HEK293 (cell line): ENCODE results near the gene CCDC3.

Experiments used
- CTCF ChIA-PET: fragments of 350-600 bp; formaldehyde crosslinking; extraction: SDS; loops from one replicate; lab custom pipeline; 2021; ENCODE audit warnings: antibody characterized with exemption; lab: Yijun Ruan, JAX
- POLR2A ChIA-PET: fragments of 300-600 bp; formaldehyde crosslinking; extraction: SDS; loops from one replicate; lab custom pipeline; 2020; ENCODE audit warnings: antibody characterized with exemption, inconsistent platforms; lab: Yijun Ruan, JAX
- H3K27ac ChIP-seq: fragments of 200-500 bp; sonication (Bioruptor generic); 2 replicates; pipeline ENCODE4 v1.5.1; 2014; ENCODE audit warnings: low read depth, low read length, control low read depth, inconsistent platforms; ENCODE audit errors: extremely low read depth
- H3K36me3 ChIP-seq, 2 experiments: fragments of 200-500 bp in 1 of 2; sonication (Bioruptor generic) in 1 of 2; 1 replicate in 1 of 2; 2 replicates in 1 of 2; pipeline ENCODE4 v1.5.1; 2014 to 2017; ENCODE audit warnings: inconsistent platforms in 2 of 2, low read length in 2 of 2; ENCODE audit not compliant: control insufficient read depth in 2 of 2, insufficient read depth in 1 of 2
- H3K4me1 ChIP-seq: fragments of 200-500 bp; sonication (Bioruptor generic); 2 replicates; pipeline ENCODE4 v1.5.1; 2014; ENCODE audit warnings: mild to moderate bottlenecking, low read length, inconsistent platforms; ENCODE audit not compliant: control insufficient read depth, insufficient read depth
- H3K4me3 ChIP-seq: 2 replicates; pipeline ENCODE4 v1.5.1; 2011; ENCODE audit warnings: low read depth, mild to moderate bottlenecking, control low read depth, low read length, moderate library complexity
- H3K9me3 ChIP-seq: fragments of 200-500 bp; sonication (Bioruptor generic); 2 replicates; pipeline ENCODE4 v1.5.1; 2014; ENCODE audit warnings: low read depth, low read length, inconsistent platforms; ENCODE audit not compliant: control insufficient read depth, insufficient read depth
- GLI2 ChIP-seq: fragments of 450-650 bp; formaldehyde crosslinking; IDR thresholded peaks from 2 replicates; pipeline ENCODE4; 2017; ENCODE audit warnings: missing biosample characterization, missing genetic modification characterization, low read depth, borderline replicate concordance
- GLIS1 ChIP-seq: fragments of 450-650 bp; formaldehyde crosslinking; IDR thresholded peaks from 2 replicates; pipeline ENCODE4 v1.5.1; 2016; ENCODE audit warnings: missing biosample characterization, missing genetic modification characterization
- HOXD13 ChIP-seq: sonication (generic); formaldehyde crosslinking; IDR thresholded peaks from 2 replicates; pipeline ENCODE4 v1.8.0; 2022; ENCODE audit warnings: missing genetic modification reagents, borderline replicate concordance
- SCRT2 ChIP-seq: fragments of 450-650 bp; formaldehyde crosslinking; IDR thresholded peaks from 2 replicates; pipeline ENCODE4 v1.5.1; 2016; ENCODE audit warnings: missing biosample characterization, missing genetic modification characterization
- ZBTB1 ChIP-seq: fragments of 450-650 bp; formaldehyde crosslinking; IDR thresholded peaks from 2 replicates; pipeline ENCODE4 v1.5.1; 2016; ENCODE audit warnings: missing biosample characterization, missing genetic modification characterization
- ZFP69B ChIP-seq: fragments of 450-650 bp; formaldehyde crosslinking; IDR thresholded peaks from 2 replicates; pipeline ENCODE4 v1.5.1; 2016; ENCODE audit warnings: missing biosample characterization, missing genetic modification characterization
- ZIC2 ChIP-seq: fragments of 450-650 bp; formaldehyde crosslinking; IDR thresholded peaks from 2 replicates; pipeline ENCODE4 v1.5.1; 2016; ENCODE audit warnings: missing biosample characterization, missing genetic modification characterization
- ZNF184 ChIP-seq: fragments of 450-650 bp; IDR thresholded peaks from 2 replicates; pipeline ENCODE4 v1.5.1; 2018; ENCODE audit warnings: missing biosample characterization, mild to moderate bottlenecking, missing genetic modification characterization
- ZNF510 ChIP-seq: fragments of 450-650 bp; formaldehyde crosslinking; IDR thresholded peaks from 2 replicates; pipeline ENCODE4 v1.5.1; 2018; ENCODE audit warnings: mild to moderate bottlenecking, missing genetic modification characterization, missing biosample characterization; ENCODE audit not compliant: insufficient replicate concordance
- ZNF514 ChIP-seq: fragments of 450-650 bp; formaldehyde crosslinking; IDR thresholded peaks from 2 replicates; pipeline ENCODE4 v1.5.1; 2016; ENCODE audit warnings: missing biosample characterization, missing genetic modification characterization
- ZNF530 ChIP-seq: fragments of 450-650 bp; formaldehyde crosslinking; IDR thresholded peaks from 2 replicates; pipeline ENCODE4 v1.5.1; 2016; ENCODE audit warnings: low read depth, missing biosample characterization, missing genetic modification characterization
- ZNF561 ChIP-seq: fragments of 450-650 bp; IDR thresholded peaks from 2 replicates; pipeline ENCODE4 v1.5.1; 2018; ENCODE audit warnings: missing biosample characterization, missing genetic modification characterization, borderline replicate concordance
- ZNF624 ChIP-seq: fragments of 450-650 bp; formaldehyde crosslinking; IDR thresholded peaks from 2 replicates; pipeline ENCODE4 v1.5.1; 2017; ENCODE audit warnings: missing biosample characterization, missing genetic modification characterization
- ZNF654 ChIP-seq: fragments of 450-650 bp; formaldehyde crosslinking; IDR thresholded peaks from 2 replicates; pipeline ENCODE4 v1.5.1; 2016; ENCODE audit warnings: low read depth, missing biosample characterization, missing genetic modification characterization
- ZNF747 ChIP-seq: fragments of 450-650 bp; formaldehyde crosslinking; IDR thresholded peaks from 2 replicates; pipeline ENCODE4 v1.5.1; 2016; ENCODE audit warnings: missing biosample characterization, missing genetic modification characterization
- ZNF791 ChIP-seq: fragments of 450-650 bp; formaldehyde crosslinking; IDR thresholded peaks from 2 replicates; pipeline ENCODE4 v1.5.1; 2016; ENCODE audit warnings: missing biosample characterization, missing genetic modification characterization
- ZNF837 ChIP-seq: fragments of 450-650 bp; formaldehyde crosslinking; IDR thresholded peaks from 2 replicates; pipeline ENCODE4 v1.5.1; 2016; ENCODE audit warnings: missing biosample characterization, missing genetic modification characterization
- ZSCAN30 ChIP-seq: fragments of 450-650 bp; IDR thresholded peaks from 2 replicates; pipeline ENCODE4 v1.5.1; 2018; ENCODE audit warnings: missing biosample characterization, mild to moderate bottlenecking, missing genetic modification characterization, moderate library complexity
- TF ChIP-seq, protein P1 (sequence below): fragments of 450-650 bp; formaldehyde crosslinking; IDR thresholded peaks from 2 replicates; pipeline ENCODE4 v1.5.1; 2016; ENCODE audit warnings: missing biosample characterization, missing genetic modification characterization
- TF ChIP-seq, protein P2 (sequence below): fragments of 450-650 bp; IDR thresholded peaks from 2 replicates; pipeline ENCODE4 v1.5.1; 2018; ENCODE audit warnings: missing biosample characterization, mild to moderate bottlenecking, missing genetic modification characterization
- TF ChIP-seq, protein P3 (sequence below): fragments of 450-650 bp; formaldehyde crosslinking; IDR thresholded peaks from 2 replicates; pipeline ENCODE4 v1.5.1; 2016; ENCODE audit warnings: missing biosample characterization, missing genetic modification characterization
- TF ChIP-seq, protein P4 (sequence below): fragments of 450-650 bp; formaldehyde crosslinking; IDR thresholded peaks from 2 replicates; pipeline ENCODE4 v1.5.1; 2017; ENCODE audit warnings: missing biosample characterization, missing genetic modification characterization

The CCDC3 gene

DNA sequence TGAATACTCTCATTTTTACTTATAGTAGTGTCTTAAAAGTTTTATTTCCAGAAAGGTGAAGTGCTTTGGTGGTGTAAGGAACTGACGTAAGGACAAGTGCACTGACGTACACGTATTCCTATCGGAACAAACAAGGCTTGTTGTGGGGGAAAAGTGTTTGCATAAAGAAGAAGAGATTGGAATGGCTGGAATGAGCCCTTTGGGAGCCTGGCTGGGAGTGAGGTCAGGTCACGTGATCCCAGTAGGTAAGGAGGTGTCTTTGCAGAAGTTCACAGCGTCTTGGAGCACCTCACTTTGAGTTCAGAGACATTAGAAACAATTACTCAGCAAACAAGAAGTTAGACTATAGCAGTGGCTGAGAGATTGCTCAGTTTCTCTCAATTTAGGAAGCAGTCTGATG is 104.2 kb downstream of the CCDC3 start:
- CTCF ChIA-PET: interaction anchor here (0.7 to 0.9 kb wide), 2 partner anchors 176 to 177 kb away, joined by 3 read pairs; no protein-coding TSS in a partner anchor
- no peaks in the 10 kb centered on the region for H3K9me3 ChIP-seq
- H3K4me3 ChIP-seq: no peak overlapping the region
- no peak overlapping the region for H3K27ac ChIP-seq
- H3K4me1 ChIP-seq: no peaks in the 10 kb centered on the region
- TF ChIP-seq ZNF654 (tag by site-specific recombination) (no peak), SCRT2 (no peak), ZNF514 (tag by site-specific recombination) (no peak), ZNF791 (no peak), ZSCAN30 (tag by site-specific recombination) (no peak), ZNF510 (no peak)
- TF ChIP-seq, protein P1, sequence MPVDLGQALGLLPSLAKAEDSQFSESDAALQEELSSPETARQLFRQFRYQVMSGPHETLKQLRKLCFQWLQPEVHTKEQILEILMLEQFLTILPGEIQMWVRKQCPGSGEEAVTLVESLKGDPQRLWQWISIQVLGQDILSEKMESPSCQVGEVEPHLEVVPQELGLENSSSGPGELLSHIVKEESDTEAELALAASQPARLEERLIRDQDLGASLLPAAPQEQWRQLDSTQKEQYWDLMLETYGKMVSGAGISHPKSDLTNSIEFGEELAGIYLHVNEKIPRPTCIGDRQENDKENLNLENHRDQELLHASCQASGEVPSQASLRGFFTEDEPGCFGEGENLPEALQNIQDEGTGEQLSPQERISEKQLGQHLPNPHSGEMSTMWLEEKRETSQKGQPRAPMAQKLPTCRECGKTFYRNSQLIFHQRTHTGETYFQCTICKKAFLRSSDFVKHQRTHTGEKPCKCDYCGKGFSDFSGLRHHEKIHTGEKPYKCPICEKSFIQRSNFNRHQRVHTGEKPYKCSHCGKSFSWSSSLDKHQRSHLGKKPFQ: no peak
- TF ChIP-seq, protein P2, sequence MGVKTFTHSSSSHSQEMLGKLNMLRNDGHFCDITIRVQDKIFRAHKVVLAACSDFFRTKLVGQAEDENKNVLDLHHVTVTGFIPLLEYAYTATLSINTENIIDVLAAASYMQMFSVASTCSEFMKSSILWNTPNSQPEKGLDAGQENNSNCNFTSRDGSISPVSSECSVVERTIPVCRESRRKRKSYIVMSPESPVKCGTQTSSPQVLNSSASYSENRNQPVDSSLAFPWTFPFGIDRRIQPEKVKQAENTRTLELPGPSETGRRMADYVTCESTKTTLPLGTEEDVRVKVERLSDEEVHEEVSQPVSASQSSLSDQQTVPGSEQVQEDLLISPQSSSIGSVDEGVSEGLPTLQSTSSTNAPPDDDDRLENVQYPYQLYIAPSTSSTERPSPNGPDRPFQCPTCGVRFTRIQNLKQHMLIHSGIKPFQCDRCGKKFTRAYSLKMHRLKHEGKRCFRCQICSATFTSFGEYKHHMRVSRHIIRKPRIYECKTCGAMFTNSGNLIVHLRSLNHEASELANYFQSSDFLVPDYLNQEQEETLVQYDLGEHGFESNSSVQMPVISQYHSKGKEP (tag by site-specific recombination): no peak
- TF ChIP-seq, protein P3, sequence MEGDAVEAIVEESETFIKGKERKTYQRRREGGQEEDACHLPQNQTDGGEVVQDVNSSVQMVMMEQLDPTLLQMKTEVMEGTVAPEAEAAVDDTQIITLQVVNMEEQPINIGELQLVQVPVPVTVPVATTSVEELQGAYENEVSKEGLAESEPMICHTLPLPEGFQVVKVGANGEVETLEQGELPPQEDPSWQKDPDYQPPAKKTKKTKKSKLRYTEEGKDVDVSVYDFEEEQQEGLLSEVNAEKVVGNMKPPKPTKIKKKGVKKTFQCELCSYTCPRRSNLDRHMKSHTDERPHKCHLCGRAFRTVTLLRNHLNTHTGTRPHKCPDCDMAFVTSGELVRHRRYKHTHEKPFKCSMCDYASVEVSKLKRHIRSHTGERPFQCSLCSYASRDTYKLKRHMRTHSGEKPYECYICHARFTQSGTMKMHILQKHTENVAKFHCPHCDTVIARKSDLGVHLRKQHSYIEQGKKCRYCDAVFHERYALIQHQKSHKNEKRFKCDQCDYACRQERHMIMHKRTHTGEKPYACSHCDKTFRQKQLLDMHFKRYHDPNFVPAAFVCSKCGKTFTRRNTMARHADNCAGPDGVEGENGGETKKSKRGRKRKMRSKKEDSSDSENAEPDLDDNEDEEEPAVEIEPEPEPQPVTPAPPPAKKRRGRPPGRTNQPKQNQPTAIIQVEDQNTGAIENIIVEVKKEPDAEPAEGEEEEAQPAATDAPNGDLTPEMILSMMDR (tag by site-specific recombination): no peak
- no peaks in the 10 kb centered on the region for H3K36me3 ChIP-seq
- POLR2A ChIA-PET: no interaction called here

DNA sequence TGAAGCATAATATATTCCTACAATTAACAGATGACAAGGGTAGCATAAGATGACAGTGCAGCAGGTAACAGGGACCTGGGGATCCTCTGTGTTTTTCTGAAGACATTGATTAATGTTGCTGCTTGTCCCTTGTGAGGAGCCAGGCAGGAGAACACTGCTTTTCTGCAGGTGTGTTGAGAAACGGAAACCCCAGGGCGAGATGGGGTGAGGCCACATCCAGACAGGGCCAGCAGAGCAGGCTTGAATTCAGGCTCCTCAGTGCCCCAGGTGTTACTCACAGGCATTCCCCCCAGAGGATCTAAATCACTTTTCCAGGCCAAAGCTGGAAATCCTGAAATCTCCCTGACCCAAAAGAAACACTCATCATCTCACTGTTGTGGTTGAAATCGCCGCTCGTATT is 105.3 kb downstream of the CCDC3 start:
- POLR2A ChIA-PET: no interaction called here
- Histone ChIP-seq H3K36me3 (no peaks in the 10 kb centered on the region), H3K4me1 (no peaks in the 10 kb centered on the region), H3K4me3 (no peak overlapping the region), H3K9me3 (no peaks in the 10 kb centered on the region), H3K27ac (no peak overlapping the region)
- TF ChIP-seq ZNF747 (tag by site-specific recombination) (no peak), GLIS1 (tag by site-specific recombination) (no peak), ZNF837 (tag by site-specific recombination) (no peak), ZNF624 (tag by site-specific recombination) (no peak), ZBTB1 (tag by site-specific recombination) (no peak), HOXD13 (no peak), ZNF530 (tag by site-specific recombination) (no peak), ZIC2 (no peak), ZFP69B (tag by site-specific recombination) (no peak), ZNF184 (tag by site-specific recombination) (no peak), ZNF561 (no peak), GLI2 (tag by site-specific recombination) (no peak)
- TF ChIP-seq, protein P4, sequence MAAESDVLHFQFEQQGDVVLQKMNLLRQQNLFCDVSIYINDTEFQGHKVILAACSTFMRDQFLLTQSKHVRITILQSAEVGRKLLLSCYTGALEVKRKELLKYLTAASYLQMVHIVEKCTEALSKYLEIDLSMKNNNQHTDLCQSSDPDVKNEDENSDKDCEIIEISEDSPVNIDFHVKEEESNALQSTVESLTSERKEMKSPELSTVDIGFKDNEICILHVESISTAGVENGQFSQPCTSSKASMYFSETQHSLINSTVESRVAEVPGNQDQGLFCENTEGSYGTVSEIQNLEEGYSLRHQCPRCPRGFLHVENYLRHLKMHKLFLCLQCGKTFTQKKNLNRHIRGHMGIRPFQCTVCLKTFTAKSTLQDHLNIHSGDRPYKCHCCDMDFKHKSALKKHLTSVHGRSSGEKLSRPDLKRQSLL (tag by site-specific recombination): no peak
- CTCF ChIA-PET: interaction anchor here (0.5 to 1.6 kb wide), 3 partner anchors 17 to 510 kb away, joined by 3 to 6 read pairs (median 3); no protein-coding TSS in a partner anchor
